Renal cortical epithelial cell (primary cell): Measurements from ENCODE around the gene ISOC2. TPM values are rescaled to one million over a fixed set of nuclear protein-coding genes. Genes with fewer than 3 reads are reported as not detected.
"Not testable (repeated sequence)": the region's sequence is repeated elsewhere in the genome, so short reads cannot be mapped to it uniquely, and the experiment has no call there.

Experiments
- DNase-seq: peaks from one replicate; pipeline ENCODE4 v3.0.0-alpha.2; 2011; ENCODE audit warnings: low read depth
- total RNA-seq: library from RNA; depleted of rRNA; stranded (reverse); fragments of >200 nt; gene quantifications from 2 replicates; pipeline ENCODE4 v1.2.3, GENCODE V29; 2014

The ISOC2 gene
- 64.3 and 69.8 TPM in 2 replicates for total RNA-seq

GRCh38 chr19:55461259-55461973 is at the start of gene ISOC2:
Gene ISOC2 (minus strand): TSS chr19:55461642. CDS start chr19:55456486, 5,156 bp downstream.
- peak; percentile 97 for DNase-seq

- no peak for DNase-seq
Observed at GRCh38 chr19:55508120-55508519, 46.7 kb upstream of the ISOC2 start.

GRCh38 chr19:55504981-55505380 is 43.5 kb upstream of the ISOC2 start:
- no peak for DNase-seq

GRCh38 chr19:55504252-55504603 is 42.8 kb upstream of the ISOC2 start:
- no peak for DNase-seq

- DNase-seq, result peak; percentile 71
Observed at GRCh38 chr19:55503502-55504251, 42.2 kb upstream of the ISOC2 start.

- DNase-seq, result no peak
Observed at GRCh38 chr19:55503157-55503501, 41.7 kb upstream of the ISOC2 start.

- DNase-seq, result no peak
Observed at GRCh38 chr19:55502197-55502952, 40.9 kb upstream of the ISOC2 start.

GRCh38 chr19:55500368-55500952 is 39.0 kb upstream of the ISOC2 start:
- no peak for DNase-seq

GRCh38 chr19:55498246-55498840 is 36.9 kb upstream of the ISOC2 start:
- DNase-seq, result no peak

GRCh38 chr19:55497763-55498162 is 36.3 kb upstream of the ISOC2 start:
- DNase-seq, result no peak

GRCh38 chr19:55496820-55497219 is 35.4 kb upstream of the ISOC2 start:
- not testable (repeated sequence) for DNase-seq

- no peak for DNase-seq
Observed at GRCh38 chr19:55495646-55496349, 34.4 kb upstream of the ISOC2 start.

- no peak for DNase-seq
Observed at GRCh38 chr19:55494172-55494761, 32.8 kb upstream of the ISOC2 start.

GRCh38 chr19:55493645-55494171 is 32.3 kb upstream of the ISOC2 start:
- DNase-seq, result no peak

GRCh38 chr19:55493052-55493644 is 31.7 kb upstream of the ISOC2 start:
- no peak for DNase-seq

- DNase-seq, result no peak
Observed at GRCh38 chr19:55492362-55492944, 31.0 kb upstream of the ISOC2 start.

- DNase-seq, result no peak
Observed at GRCh38 chr19:55491546-55492360, 30.3 kb upstream of the ISOC2 start.

GRCh38 chr19:55490478-55491432 is 29.3 kb upstream of the ISOC2 start:
- no peak for DNase-seq
